ENCODE measurements around the gene POLR3K.

DNA sequence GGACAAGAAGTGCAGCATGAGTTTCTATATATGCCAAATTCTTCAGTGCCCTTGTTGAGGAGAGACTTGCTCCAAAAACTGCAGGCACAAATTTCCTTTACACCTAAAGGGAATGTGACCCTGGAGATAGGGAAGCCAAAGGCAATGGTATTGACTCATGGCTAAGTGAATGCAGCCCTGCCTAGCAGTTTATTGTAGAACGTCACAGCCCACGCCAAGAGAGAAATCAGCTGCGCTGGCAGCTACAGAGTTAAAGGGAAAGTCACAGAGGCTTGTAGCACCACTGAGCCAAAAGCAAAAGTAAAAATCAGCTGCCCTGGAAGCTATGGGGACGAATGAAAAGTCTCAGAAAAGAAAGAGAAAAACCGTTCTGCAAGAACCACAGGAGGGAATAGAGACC is 10.1 kb downstream of the POLR3K start:
- TF ChIP-seq, protein P1, sequence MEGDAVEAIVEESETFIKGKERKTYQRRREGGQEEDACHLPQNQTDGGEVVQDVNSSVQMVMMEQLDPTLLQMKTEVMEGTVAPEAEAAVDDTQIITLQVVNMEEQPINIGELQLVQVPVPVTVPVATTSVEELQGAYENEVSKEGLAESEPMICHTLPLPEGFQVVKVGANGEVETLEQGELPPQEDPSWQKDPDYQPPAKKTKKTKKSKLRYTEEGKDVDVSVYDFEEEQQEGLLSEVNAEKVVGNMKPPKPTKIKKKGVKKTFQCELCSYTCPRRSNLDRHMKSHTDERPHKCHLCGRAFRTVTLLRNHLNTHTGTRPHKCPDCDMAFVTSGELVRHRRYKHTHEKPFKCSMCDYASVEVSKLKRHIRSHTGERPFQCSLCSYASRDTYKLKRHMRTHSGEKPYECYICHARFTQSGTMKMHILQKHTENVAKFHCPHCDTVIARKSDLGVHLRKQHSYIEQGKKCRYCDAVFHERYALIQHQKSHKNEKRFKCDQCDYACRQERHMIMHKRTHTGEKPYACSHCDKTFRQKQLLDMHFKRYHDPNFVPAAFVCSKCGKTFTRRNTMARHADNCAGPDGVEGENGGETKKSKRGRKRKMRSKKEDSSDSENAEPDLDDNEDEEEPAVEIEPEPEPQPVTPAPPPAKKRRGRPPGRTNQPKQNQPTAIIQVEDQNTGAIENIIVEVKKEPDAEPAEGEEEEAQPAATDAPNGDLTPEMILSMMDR (IDR thresholded peaks at IDR 0.05; ENCODE audit: insufficient read depth, low read depth, low read length), result no peak
- no peak for TF ChIP-seq EZH2 (IDR thresholded peaks at IDR 0.05; ENCODE audit: insufficient read depth, low read length)
